GM23338 (cell line): ENCODE measurements around the gene SEC24C. TPM values are rescaled to one million over a fixed set of nuclear protein-coding genes. Genes with fewer than 3 reads are reported as not detected.
A peak's percentile ranks its signal among the peaks of the same experiment; 100 is the strongest.

Experiments used
- ATAC-seq: fragments of 200-7000 bp; cut with Tn5 transposase; 3 replicates; pipeline ENCODE4 v1.9.1; 2020
- DNase-seq: peaks from one replicate; pipeline ENCODE4 v3.0.0-alpha.2; 2015; ENCODE audit warnings: low spot score
- H2AFZ ChIP-seq: fragments of 200-600 bp; sonication (generic); 2 replicates; pipeline ENCODE4 v1.8.0; 2016; ENCODE audit warnings: antibody characterized with exemption, mild to moderate bottlenecking, moderate library complexity
- H3F3A ChIP-seq: fragments of 200-600 bp; sonication (generic); replicated peaks from 2 replicates; pipeline ENCODE4 v1.8.0; 2017; ENCODE audit warnings: antibody characterized with exemption, mixed run types, low read depth
- H3K27ac ChIP-seq: fragments of 200-600 bp; sonication (generic); 2 replicates; pipeline ENCODE4 v1.6.1; 2016; ENCODE audit warnings: low read depth
- H3K27me3 ChIP-seq: fragments of 200-600 bp; sonication (generic); 2 replicates; pipeline ENCODE4 v1.8.0; 2016; ENCODE audit warnings: mild to moderate bottlenecking, mixed run types, moderate library complexity; ENCODE audit not compliant: insufficient read depth
- H3K36me3 ChIP-seq: fragments of 200-600 bp; sonication (generic); 2 replicates; pipeline ENCODE4 v1.8.0; 2016; ENCODE audit warnings: mild to moderate bottlenecking; ENCODE audit not compliant: insufficient read depth
- H3K4me1 ChIP-seq: fragments of 200-600 bp; sonication (generic); 2 replicates; pipeline ENCODE4 v1.8.0; 2016; ENCODE audit warnings: mild to moderate bottlenecking, moderate library complexity; ENCODE audit not compliant: insufficient read depth
- H3K4me2 ChIP-seq: fragments of 200-600 bp; sonication (generic); 2 replicates; pipeline ENCODE4 v1.7.1; 2017; ENCODE audit warnings: mixed run types
- H3K4me3 ChIP-seq: fragments of 200-600 bp; sonication (generic); 2 replicates; pipeline ENCODE4 v1.6.1; 2016; ENCODE audit warnings: mixed run types
- H3K79me2 ChIP-seq: fragments of 200-600 bp; sonication (generic); replicated peaks from 2 replicates; pipeline ENCODE4 v1.8.0; 2017; ENCODE audit warnings: mild to moderate bottlenecking; ENCODE audit not compliant: insufficient read depth
- H3K9me2 ChIP-seq: fragments of 200-600 bp; sonication (generic); 2 replicates; pipeline ENCODE4 v1.8.0; 2017; ENCODE audit not compliant: insufficient read depth
- H4K20me1 ChIP-seq: fragments of 200-600 bp; sonication (generic); replicated peaks from 2 replicates; pipeline ENCODE4 v1.8.0; 2017; ENCODE audit warnings: mild to moderate bottlenecking; ENCODE audit not compliant: insufficient read depth
- H3K27ac Mint-ChIP-seq: 2 replicates; pipeline ENCODE4 v1.8.0; 2020; ENCODE audit warnings: inconsistent platforms, mild to moderate bottlenecking, moderate library complexity, mixed read lengths
- H3K27me3 Mint-ChIP-seq: 3 replicates; pipeline ENCODE4 v1.8.0; 2022; ENCODE audit warnings: low read depth, mild to moderate bottlenecking, moderate library complexity, mixed read lengths, inconsistent platforms; ENCODE audit not compliant: insufficient read depth, poor library complexity
- H3K36me3 Mint-ChIP-seq: 3 replicates; pipeline ENCODE4 v1.8.0; 2021; ENCODE audit warnings: low read depth, mild to moderate bottlenecking, inconsistent platforms, moderate library complexity, mixed read lengths
- H3K4me1 Mint-ChIP-seq: 3 replicates; pipeline ENCODE4 v1.8.0; 2020; ENCODE audit warnings: mild to moderate bottlenecking, inconsistent platforms, mixed read lengths
- H3K4me3 Mint-ChIP-seq: 3 replicates; pipeline ENCODE4 v1.8.0; 2021; ENCODE audit warnings: moderate library complexity, mild to moderate bottlenecking, inconsistent platforms, mixed read lengths
- H3K9me3 Mint-ChIP-seq: 3 replicates; pipeline ENCODE4 v1.8.0; 2020; ENCODE audit warnings: moderate library complexity, mild to moderate bottlenecking, inconsistent platforms, mixed read lengths
- CREB1 ChIP-seq: fragments of 250-450 bp; sonication (Bioruptor Pico); IDR thresholded peaks from 2 replicates; pipeline ENCODE4 v1.5.0; 2020; ENCODE audit warnings: low read depth, mild to moderate bottlenecking, moderate library complexity
- CTCF ChIP-seq, 2 experiments: fragments of 200-600 bp in 1 of 2; sonication (generic) in 1 of 2; conservative IDR thresholded peaks; 2 replicates each; pipeline versions ENCODE4 v1.5.1 to v1.6.1; 2016 to 2017; ENCODE audit warnings: antibody characterized with exemption in 2 of 2, low read depth in 2 of 2, mild to moderate bottlenecking in 2 of 2, moderate library complexity in 1 of 2
- ETS1 ChIP-seq: IDR thresholded peaks from 2 replicates; pipeline ENCODE4 v1.6.1; 2016; ENCODE audit warnings: antibody characterized with exemption
- EZH2phosphoT487 ChIP-seq: fragments of 200-600 bp; sonication (generic); IDR thresholded peaks from one replicate; pipeline ENCODE4 v1.8.1; 2018; ENCODE audit warnings: antibody characterized with exemption; ENCODE audit not compliant: unreplicated experiment
- JUNB ChIP-seq: IDR thresholded peaks from one replicate; pipeline ENCODE4 v1.6.1; 2016; ENCODE audit warnings: antibody characterized with exemption; ENCODE audit not compliant: unreplicated experiment
- NANOG ChIP-seq: IDR thresholded peaks from 2 replicates; pipeline ENCODE4 v1.6.1; 2016; ENCODE audit warnings: antibody characterized with exemption, borderline replicate concordance
- REST ChIP-seq: IDR thresholded peaks from one replicate; pipeline ENCODE4 v1.6.1; 2018; ENCODE audit warnings: antibody characterized with exemption; ENCODE audit not compliant: unreplicated experiment
- STAT1 ChIP-seq: IDR thresholded peaks from one replicate; pipeline ENCODE4 v1.6.1; 2016; ENCODE audit warnings: antibody characterized with exemption; ENCODE audit not compliant: unreplicated experiment
- ZNF114 ChIP-seq: fragments of 250-450 bp; sonication (Bioruptor Pico); IDR thresholded peaks from 2 replicates; pipeline ENCODE4 v1.5.0; 2020; ENCODE audit warnings: mild to moderate bottlenecking, moderate library complexity
- ZNF331 ChIP-seq: fragments of 250-450 bp; sonication (Bioruptor Pico); IDR thresholded peaks from 2 replicates; pipeline ENCODE4 v1.5.0; 2020; ENCODE audit warnings: low read depth, mild to moderate bottlenecking, moderate library complexity
- polyA plus RNA-seq: library from polyadenylated mRNA; unstranded; fragments of >200 nt; fragmentation: Nextera tagmentation; extraction: Ambion mirVana; gene quantifications from 2 replicates; pipeline ENCODE4 v1.2.1, GENCODE V29; 2016
- total RNA-seq: library from RNA; depleted of rRNA; stranded (reverse); fragments of >200 nt; shearing (Covaris generic); gene quantifications from 2 replicates; pipeline ENCODE4 v1.2.3, GENCODE V29; 2014

Gene SEC24C
- total and polyA plus RNA-seq, 2 experiments from 2014 or later: 16.9 to 64.2 TPM

GRCh38 chr10:73743327-73743904 lies 756 bp upstream of the SEC24C start:
- no peak for TF ChIP-seq ETS1
- TF ChIP-seq ZNF331 (CRISPR knock-in tag): no peak
- TF ChIP-seq STAT1: no peak
- H3K9me3 Mint-ChIP-seq: no peaks in the 10 kb centered on the region
- Histone ChIP-seq H3K4me1 (peaks cover 19% of the 10 kb centered on the region), H3K27me3 (no peaks in the 10 kb centered on the region), H3F3A (peaks cover 13% of the 10 kb centered on the region), H3K4me2 (peak overlapping the region; percentile 74), H4K20me1 (no peaks in the 10 kb centered on the region; the same call in 1 of the 2 replicates), H3K79me2 (peaks cover 26% of the 10 kb centered on the region), H3K36me3 (0 out of 2 replicates have a peak, but pooled peaks cover 4% of the 10 kb centered on the region), H3K27ac (peak overlapping the region; percentile 91), H2AFZ (no peak overlapping the region), H3K4me3 (peak overlapping the region; percentile 58), H3K9me2 (no peaks in the 10 kb centered on the region)
- H3K4me3 Mint-ChIP-seq: peak overlapping the region; percentile 94
- H3K4me1 Mint-ChIP-seq: peaks cover 24% of the 10 kb centered on the region
- peaks cover 1% of the 10 kb centered on the region for H3K27me3 Mint-ChIP-seq
- peak overlapping the region; percentile 99 for H3K27ac Mint-ChIP-seq
- ATAC-seq (no peak), DNase-seq (no peak)
- H3K36me3 Mint-ChIP-seq: no peaks in the 10 kb centered on the region; the same call in 1 of the 3 replicates

- Mint-ChIP-seq H3K36me3 (peaks cover 6% of the 10 kb centered on the region), H3K9me3 (no peaks in the 10 kb centered on the region), H3K27ac (peak overlapping the region; percentile 99), H3K4me3 (peak overlapping the region; percentile 94), H3K4me1 (peaks cover 24% of the 10 kb centered on the region), H3K27me3 (peaks cover 2% of the 10 kb centered on the region)
- DNase-seq (peak; percentile 85), ATAC-seq (peak; percentile 33)
- H2AFZ ChIP-seq: peak overlapping the region; percentile 61; the same call in 1 of the 2 replicates
- peak overlapping the region; percentile 79 for H3K4me2 ChIP-seq
- peak overlapping the region; percentile 89 for H3K27ac ChIP-seq
- H3F3A ChIP-seq: peaks cover 13% of the 10 kb centered on the region
- H3K27me3 ChIP-seq: no peaks in the 10 kb centered on the region
- H3K4me3 ChIP-seq: peak overlapping the region; percentile 58
- peaks cover 4% of the 10 kb centered on the region; the same call in 1 of the 2 replicates for H3K36me3 ChIP-seq
- H3K9me2 ChIP-seq: no peaks in the 10 kb centered on the region
- H3K79me2 ChIP-seq: peaks cover 30% of the 10 kb centered on the region
- no peaks in the 10 kb centered on the region; the same call in 1 of the 2 replicates for H4K20me1 ChIP-seq
- H3K4me1 ChIP-seq: peaks cover 19% of the 10 kb centered on the region
- TF ChIP-seq STAT1 (no peak), ZNF331 (CRISPR knock-in tag) (no peak), CREB1 (no peak), NANOG (no peak), ZNF114 (CRISPR knock-in tag) (no peak), CTCF (conservative IDR thresholded peaks at IDR 0.05; ENCODE audit: low read depth in 2 of 2) (no peak), REST (no peak), EZH2phosphoT487 (no peak), JUNB (no peak), ETS1 (no peak)
Observed at GRCh38 chr10:73744664-73744975, 448 bp downstream of the SEC24C start.
